ENCODE data around the gene SYCP2L.
"Not testable (repeated sequence)": the region's sequence is repeated elsewhere in the genome, so short reads cannot be mapped to it uniquely, and the experiment has no call there.

The SYCP2L gene

DNA sequence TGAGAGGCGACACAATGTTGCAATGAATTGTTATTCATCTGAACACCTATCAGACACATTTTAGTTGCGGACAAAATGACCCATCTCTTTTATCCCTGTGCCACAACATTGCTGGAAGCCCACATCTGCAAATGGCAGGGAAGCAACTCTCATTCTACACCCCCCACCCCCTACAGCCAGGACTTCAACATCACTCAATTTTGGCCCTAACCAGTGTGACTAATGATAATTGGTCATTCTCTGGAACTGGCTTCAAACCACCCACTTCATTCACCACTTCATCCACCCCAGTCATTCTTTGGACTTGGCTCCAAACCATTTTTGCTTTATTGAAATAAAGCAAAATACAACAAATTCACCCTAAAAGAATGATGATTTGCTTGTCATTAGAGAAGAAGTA, 6.5 kb upstream of the SYCP2L start:
- FAIRE-seq = no peak

DNA sequence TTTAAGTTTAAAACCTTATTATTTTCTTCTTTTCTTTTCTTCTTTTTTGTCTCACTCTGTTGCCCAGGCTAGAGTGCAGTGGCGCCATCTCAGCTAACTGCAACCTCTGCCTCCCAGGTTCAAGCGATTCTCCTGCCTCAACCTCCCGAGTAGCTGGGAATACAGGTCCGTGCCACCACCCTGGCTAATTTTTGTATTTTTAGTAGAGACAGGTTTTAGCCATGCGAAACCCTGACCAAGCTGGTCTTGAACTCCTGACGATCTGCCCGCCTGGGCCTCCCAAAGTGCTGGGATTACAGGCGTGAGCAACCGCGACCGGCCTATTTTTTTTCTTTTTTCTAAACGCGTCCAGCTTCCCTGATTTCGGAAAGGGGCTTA, 4.6 kb upstream of the SYCP2L start:
- FAIRE-seq = not testable (repeated sequence)

DNA sequence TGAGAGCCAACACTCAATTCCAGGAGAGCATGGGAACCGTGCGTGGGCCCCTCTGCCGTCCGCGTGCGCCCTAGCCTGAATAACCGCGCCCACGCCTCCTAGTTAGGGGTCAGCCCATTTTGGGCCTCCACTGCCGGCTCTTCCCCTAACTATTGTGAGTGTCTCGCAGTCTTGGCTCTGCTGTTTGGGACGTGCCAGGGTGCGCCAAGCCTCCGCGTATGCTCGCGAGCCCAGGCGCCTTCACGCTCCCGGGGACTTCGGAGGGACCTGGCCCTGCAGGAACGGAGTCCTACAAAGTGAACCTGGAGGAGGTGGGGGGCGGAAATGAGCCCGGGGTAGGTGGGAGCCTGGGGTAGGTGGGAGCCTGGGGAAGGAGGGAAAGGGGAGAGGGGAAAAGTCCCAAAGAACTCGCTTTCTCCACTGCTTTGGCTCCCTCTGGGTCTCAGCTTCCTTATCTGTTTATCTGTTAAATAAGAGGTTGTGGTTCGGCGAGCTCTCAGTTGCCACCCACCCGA, 4.1 kb upstream of the SYCP2L start:
- no peak for FAIRE-seq

DNA sequence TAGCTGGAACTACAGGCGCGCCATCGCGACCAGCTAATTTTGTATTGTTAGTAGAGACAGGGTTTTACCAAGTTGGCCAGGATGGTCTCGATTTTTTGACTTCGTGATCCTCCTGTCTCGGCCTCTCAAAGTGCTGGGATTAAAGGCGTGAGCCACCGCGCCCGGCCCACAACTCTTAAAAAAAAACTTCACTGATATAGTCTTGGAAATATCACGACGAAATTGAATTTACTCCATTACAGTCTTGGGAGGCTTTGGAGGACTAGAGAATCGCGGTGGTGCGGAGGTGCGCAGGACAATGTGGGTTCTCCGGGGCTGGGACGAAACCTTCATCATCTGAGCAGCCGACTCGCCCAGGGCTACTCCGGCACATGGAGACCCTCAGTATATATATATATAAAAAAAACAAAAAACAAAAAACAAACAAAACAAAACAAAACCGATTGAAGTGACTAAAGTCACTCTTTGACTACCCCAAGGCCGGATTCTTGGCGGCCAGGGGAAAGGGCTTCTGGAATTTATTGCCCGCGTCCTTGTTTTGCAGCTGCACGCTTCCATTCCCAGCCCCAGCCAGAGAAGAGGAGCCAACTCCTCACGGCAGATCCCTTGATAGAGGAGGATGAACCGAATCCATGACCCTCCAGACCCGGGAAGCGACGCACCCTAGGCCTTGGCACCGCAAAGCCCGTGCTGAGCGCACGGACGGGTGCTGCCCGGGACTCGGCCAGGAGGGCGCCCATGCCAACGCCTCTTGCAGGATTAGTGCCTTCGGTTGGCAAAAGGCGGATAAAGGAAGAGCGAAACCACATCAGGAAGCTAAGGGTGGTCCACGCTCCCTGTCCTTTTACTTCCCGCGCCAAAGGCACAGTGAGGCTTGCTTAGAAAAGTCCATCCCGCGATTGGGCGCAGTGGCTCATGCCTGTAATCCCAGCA, 3.3 kb upstream of the SYCP2L start:
- FAIRE-seq = no peak

DNA sequence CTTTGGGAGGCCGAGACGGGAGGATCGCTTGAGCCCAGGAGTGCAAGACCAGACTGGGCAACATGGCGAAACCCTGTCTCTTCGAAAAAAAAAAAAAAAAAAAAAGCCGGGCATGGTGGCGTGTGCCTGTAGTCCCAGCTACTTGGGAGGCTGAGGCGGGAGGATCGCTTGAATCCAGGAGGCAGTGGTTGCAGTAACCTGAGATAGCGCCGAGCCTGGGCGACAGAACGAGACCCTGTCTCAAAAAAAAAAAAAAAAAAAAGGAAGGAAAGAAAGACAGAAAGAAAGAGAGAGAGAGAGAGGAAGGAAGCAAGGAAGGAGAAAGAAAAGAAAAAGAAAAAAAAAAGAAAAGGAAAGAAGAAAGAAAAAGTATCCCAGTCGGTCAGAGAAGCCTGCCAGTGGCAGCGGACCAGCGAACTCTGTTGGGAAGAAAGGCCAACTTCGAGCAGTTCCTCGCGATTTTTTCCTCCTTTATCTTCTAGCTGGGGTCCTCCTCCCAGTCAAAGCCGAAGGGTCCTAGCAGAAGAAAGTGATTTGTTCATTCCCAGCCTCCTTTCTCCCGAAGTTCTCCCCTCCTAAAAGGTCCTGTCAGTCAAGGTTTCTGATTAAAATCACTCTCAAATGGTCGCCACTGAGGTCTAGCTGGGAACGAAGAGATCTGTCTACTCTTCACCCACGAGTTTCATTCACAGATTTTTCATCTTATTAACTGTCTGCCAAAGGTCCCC, 2.4 kb upstream of the SYCP2L start:
- FAIRE-seq = no peak

DNA sequence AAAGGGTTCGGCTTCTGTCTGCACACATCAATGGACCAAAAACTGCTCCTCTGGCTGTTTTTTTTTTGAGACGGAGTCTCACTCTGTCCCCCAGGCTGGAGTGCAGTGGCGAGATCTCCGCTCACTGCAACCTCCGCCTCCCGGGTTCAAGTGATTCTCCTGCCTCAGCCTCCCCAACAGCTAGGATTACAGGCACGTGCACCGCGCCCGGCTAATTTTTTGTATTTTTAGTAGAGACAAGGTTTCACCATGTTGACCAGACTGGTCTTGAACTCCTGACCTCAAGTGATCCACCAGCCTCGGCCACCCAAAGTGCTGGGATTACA, 524 bp upstream of the SYCP2L start:
- not testable (repeated sequence) for FAIRE-seq

DNA sequence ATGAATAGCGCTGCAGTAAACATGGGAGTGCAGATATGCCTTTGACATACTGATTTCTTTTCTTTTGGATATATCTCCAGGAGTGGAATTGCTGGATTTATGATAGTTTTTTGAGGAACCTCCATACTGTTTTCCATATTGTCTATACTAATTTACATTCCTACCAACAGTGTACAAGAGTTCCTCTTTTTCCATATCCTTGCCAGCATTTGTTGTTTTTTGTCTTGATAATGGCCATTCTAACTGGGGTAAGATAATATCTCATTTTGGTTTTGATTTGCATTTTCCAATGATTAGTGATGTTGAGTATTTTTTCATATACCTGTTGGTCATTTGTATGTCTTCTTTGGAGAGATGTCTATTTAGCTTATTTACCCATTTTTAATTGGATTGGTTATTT, 3.3 kb downstream of the SYCP2L start:
- no peak for FAIRE-seq

DNA sequence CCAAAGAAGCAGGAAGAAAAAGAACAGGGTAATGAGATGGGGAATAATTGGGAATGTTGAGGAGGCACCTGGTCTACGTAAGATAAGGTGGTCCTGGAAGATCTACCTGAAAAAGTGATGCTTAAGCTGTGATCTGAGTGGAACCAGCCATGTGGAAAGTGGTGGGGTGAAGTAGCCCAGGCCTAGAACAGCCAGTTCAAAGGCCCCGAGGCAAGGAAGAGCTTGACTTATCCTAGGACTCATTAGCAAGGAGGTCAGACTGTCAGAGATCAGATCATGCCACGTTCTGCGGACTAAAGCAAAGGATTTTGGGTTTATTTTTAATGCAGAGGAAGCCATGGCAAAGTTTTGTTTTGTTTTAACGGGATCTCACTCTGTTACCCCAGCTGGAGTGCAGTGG, 5.1 kb downstream of the SYCP2L start:
- no peak for FAIRE-seq

DNA sequence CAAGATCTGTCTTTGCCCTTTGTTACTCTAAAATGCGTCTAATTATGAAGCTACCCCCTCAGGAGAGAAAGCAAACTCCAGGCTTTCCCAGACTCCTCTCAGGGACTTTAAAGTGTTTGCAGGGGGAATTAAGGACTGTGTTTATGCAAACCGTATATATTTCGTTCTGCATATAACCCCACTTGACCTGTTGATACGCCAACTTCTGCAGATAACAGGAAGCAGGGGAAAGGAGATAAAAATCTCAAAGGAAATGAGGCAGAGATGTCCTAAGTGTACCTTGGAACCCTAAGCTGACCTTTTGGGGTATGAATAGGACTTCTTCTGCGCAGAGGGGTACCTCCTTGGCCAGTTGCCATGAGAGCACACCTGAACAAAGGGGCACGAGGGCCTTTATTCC, 8.1 kb downstream of the SYCP2L start:
- FAIRE-seq = no peak

DNA sequence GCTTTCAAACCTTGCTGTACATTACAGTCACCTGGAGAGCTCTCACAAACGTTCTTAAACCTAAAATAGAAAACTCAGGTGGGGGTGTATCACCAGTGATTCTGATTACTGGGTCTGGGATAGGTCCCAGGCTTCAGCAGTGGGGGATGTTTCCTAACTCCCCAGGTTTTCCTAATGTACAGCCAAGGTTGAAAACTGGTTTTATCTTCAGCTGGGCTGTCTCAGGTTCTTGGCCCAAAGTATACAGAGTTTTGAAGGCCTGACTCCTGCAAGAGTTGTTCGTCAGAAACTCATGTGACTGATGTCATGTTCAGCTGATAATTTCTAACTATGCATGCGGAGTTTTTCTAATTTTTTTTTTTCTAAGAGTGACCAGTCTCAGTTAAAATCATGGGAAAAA, 9.8 kb downstream of the SYCP2L start:
- no peak for FAIRE-seq

DNA sequence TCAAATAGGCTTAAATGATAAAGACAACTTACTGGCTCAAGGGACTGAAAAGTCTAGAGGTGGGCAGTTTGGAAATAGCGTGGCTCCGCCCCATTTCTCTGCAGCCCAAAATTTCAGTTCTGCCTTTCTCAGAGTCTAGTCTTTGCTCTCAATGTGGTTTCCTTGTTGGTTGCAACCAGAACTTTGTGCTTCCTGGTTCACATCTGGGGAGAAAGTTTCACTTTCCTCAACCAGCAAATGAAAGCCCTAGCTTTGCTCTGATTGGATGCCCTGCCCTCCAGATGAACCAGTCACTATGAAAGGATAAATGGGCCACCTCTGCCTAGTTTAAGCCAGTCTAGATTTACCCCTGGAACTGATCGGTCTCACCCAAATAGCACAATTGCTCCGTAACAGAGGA, 14.9 kb downstream of the SYCP2L start:
- no peak for FAIRE-seq

DNA sequence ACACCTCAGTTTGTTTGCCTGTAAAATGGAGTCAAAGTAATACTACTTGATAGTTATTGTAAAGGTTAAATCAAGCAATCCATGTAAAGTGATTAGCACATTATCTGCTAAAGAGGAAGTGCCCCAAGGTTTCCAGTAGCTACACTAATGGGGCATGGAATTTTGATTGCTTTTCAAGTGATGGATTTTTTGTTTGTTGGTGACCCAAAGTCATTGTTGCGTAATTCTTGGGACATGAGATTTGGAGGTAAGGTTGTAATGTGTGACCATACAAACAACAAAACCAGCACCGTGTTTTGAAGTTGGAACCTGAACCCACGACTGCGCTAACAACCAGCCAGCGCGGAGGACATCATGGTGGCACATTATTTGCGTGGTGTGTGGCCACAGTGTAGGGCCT, 17.2 kb downstream of the SYCP2L start:
- FAIRE-seq = no peak

DNA sequence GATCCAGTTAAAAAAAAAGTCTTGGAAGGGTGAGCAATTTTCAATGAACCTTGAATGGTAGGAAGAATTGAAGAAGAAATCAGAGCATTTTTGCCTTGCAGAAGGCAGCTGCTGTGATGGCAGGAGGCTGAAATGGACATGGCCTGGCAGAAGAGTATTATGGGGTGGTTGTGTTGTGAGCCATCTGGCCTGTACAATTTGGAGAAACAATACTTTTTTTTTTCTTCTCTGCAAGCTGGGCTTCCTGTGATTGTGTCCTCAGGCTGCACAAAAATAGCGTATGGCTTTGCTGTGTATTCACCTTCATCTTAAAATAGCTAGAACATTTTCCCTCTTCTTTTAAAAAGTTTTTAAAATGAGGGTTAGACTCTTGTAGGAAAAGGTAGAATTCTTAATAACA, 21.4 kb downstream of the SYCP2L start:
- FAIRE-seq = no peak

DNA sequence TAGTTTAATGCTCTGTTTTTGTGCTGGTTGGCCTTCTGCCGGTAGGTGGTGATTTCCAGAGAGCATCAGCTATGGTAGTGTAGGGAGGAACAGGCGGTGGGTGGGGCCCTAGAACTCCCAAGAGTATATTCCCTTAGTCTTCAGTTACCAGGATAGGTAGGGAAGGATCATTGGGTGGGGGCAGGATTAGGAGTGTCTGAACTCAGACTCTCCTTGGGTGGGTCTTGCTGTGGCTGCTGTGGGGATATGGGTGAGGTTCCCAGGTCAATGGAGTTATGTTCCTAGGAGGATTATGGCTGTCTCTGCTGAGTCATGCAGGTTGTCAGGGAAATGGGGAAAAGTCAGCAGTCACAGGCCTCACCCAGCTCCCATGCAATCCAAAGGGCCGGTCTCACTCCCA, 32.7 kb downstream of the SYCP2L start:
- FAIRE-seq = not testable (repeated sequence)

DNA sequence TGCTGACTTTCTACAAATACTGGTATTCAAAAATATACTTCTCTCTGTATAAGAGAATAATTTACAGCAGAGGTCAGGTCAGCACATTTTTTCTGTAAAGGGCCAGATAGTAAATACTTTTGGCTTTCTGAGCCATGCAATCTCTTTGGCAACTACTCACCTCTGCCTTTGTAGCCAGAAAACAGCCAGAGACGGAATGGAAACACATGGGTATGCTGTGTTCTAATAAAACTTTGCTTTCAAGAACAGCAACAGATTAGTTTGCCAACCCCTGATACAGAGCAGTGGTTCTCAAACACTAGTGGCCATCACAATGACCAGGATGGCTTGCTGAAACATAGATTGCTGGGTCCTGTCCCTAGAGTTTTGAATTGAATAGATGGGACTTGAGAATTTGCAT, 46.3 kb downstream of the SYCP2L start:
- FAIRE-seq = no peak

DNA sequence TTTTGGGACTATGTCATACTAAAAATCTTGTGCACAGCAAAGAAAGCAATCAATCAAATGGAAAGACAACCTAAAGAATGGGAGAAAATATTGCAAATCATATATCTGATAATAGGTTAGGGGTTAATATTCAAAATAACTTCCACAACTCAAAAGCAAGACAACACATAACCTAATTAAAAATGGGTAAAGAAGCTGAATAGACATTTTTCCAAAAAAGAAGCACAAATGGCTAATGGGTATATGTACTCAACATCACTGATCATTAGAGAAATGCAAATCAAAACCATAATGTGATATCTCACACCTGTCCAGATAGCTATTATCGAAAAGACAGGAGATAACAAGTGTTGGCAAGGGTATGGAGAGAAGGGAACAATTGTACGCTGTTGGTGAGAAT, 53.0 kb downstream of the SYCP2L start:
- FAIRE-seq = no peak

DNA sequence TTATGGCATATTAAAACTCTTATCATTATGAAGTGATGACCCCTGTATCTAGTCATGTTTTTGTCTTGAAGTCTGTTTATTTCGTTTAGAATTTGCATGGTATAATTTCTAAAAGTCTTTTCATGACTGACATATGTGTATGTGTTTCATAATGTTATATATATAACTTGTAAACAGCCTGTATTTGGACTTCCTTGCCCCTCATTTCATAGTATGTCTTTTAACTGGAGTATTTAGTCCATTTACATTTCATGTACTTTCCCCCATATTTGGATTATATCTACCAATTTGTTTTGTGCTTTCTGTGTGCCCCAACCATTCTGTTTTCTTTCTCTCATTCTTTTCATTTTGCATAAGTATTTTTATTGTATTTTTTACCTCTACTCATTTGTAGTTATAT, 59.0 kb downstream of the SYCP2L start:
- no peak for FAIRE-seq

DNA sequence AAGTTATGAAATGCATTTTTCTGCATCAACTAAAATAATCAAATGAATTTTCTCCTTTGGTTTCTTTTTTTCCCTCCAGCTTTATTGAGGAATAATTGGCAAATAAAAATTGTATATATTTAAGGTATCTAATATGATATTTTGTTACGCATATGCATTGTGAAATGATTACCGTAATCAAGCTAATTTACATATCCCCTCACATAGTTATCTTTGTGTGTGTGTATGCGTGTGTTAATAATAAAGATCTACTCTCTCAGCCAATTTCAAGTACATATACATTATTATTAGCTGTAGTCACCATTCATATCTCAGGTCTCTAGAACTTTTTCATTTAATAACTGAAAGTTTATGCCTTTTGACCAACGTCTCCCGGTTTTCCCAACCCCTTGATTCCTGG, 61.1 kb downstream of the SYCP2L start:
- FAIRE-seq = no peak

DNA sequence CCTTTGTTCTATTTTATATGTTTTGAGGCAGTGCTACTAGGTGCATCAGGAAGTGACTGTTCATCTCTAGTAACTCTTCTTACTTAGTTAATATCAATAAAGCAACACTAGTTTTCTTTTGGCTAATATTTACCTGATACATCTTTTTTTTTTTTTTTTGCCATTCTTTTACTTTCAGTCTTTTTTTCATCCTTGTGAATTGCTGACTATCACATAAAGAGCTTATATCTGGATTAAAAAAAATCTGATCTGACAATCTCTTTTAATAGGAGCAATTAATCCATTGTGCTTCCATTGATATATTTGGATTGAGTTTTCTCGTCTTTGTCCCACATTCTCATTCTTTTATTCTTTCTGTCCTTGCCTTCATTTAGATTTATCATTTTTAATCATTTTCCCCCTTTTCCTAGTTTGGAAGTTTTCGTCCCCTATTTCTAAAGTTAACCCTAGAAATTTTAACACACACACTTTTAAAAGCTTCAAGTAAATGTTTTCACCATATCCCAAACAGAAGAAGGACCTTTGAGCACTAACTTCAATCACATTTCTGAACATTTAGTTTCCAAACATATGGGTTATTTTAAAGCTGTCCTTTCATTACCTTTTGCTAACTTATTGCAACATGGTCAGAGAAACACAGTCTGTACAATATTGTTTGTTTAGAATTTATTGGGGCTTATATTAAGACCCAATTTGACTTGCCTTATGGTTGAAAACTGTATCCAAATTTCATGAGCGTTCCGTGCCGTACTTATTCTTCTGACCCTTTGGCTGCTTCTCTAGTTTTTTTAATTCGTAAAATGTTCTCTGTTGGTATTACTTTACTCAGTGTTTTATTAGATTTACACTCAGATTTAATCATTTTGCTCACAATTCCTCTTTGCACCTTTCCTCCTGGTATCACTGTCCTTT, 63.0 kb downstream of the SYCP2L start:
- FAIRE-seq = no peak

DNA sequence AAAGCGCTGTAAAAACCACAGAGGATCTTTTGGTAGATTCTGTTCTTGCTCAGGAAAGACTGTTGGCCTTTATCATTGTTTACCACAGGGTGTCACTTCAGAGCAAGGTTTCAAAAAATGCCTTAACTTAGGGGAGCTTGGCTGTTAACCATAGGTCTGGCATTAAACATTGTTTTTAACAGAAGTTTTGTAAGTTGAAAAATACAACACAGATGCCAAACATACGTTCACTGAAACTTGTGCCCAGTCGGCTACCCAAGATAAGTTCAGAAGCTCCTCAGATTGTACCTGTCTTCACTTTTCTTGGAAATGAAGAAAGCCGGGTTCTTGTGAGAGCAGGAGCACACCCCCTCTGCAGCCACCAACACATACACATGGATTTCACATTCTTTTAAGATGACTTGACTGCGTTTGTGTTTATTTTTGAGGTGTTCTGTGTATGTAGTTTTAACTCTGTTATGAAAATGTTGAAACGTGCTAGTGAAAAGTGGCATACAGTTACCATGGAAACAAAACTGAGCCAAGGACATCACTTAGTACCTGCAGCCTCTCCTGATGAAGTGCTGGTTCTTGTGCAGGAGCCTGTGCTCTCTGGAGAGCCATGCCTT, 64.9 kb downstream of the SYCP2L start:
- FAIRE-seq = peak; percentile 85

DNA sequence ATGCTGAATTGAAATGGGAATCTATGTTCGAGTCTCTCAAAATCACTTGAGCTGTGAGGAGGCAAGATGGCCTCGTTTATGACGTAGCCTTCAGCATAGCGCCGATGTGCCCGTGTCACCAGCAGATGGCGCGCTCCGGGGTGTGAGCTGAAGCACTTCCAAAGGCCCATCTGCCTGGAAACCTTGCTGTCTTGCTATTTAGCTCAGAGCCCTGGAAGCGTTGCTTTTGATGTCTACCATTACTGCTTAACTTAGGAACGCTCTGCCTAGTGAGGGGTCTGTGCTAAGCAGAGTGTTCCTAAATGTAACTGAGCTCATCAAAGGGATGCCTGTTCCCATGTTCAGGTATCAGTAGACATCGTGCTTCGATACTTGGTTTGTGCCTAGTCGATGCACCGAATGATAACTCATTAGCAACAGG, 67.7 kb downstream of the SYCP2L start:
- FAIRE-seq = no peak

DNA sequence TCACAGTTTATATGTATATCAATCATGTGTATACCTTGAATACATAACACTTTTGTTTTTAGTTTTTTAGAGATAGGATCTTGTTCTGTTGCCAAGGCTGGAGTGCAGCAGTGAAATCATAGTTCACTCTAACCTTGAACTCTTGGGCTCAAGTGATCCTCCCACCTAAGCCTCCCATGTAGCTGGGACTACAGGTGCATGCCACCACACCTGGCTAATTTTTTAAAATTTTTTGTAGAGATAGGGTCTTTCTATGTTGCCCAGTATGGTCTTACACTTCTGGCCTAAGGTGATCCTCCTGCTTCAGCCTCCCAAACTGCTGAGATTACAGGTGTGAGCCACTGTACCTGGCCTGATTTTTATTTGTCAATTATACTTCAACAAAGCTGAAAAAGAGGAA, 69.9 kb downstream of the SYCP2L start:
- FAIRE-seq = no peak

Data from endometrium (tissue), 2 donors.